ENCODE results near the gene SEMA3B.

DNA sequence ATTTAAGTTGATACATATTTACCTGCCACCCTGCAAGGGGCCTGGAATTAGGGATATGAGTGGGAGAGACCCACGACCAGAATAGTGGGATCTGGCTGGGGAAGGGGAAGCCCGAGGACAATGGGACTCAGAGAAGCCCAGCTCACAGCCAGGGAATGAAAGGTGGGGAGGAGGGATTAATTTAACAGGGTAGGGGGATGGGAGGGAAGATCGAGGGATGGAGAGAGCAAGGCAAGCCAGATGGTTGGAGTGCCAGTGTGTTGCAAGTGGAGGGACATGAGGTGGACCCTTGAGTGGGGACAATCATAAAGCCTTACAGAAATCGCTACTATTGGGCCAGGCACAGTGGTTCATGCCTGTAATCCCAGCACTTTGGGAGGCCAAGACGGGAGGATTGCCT is 37.4 kb upstream of the SEMA3B start:
- TF ChIP-seq, protein P1, sequence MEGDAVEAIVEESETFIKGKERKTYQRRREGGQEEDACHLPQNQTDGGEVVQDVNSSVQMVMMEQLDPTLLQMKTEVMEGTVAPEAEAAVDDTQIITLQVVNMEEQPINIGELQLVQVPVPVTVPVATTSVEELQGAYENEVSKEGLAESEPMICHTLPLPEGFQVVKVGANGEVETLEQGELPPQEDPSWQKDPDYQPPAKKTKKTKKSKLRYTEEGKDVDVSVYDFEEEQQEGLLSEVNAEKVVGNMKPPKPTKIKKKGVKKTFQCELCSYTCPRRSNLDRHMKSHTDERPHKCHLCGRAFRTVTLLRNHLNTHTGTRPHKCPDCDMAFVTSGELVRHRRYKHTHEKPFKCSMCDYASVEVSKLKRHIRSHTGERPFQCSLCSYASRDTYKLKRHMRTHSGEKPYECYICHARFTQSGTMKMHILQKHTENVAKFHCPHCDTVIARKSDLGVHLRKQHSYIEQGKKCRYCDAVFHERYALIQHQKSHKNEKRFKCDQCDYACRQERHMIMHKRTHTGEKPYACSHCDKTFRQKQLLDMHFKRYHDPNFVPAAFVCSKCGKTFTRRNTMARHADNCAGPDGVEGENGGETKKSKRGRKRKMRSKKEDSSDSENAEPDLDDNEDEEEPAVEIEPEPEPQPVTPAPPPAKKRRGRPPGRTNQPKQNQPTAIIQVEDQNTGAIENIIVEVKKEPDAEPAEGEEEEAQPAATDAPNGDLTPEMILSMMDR (conservative IDR thresholded peaks at IDR 0.05; ENCODE audit: low read depth, low read length): no peak
- TF ChIP-seq EZH2 (IDR thresholded peaks at IDR 0.05; ENCODE audit: borderline replicate concordance, low read depth, low read length, poor library complexity, severe bottlenecking): no peak
